SK-N-SH treated with all-trans-retinoic acid at 6 μM for 48 hours (cell line): ENCODE results near the gene SH2D3A.
"Not testable (repeated sequence)": the region's sequence is repeated elsewhere in the genome, so short reads cannot be mapped to it uniquely, and the experiment has no call there.

Experiments
- ARNTL ChIP-seq: fragments of 450-650 bp; formaldehyde crosslinking; IDR thresholded peaks from 2 replicates; pipeline ENCODE4 v1.5.0; 2020; ENCODE audit warnings: low read depth, mild to moderate bottlenecking, moderate library complexity, borderline replicate concordance
- CSDC2 ChIP-seq: fragments of 250-450 bp; sonication (Bioruptor Pico); IDR thresholded peaks from 2 replicates; pipeline ENCODE4 v1.5.0; 2020; ENCODE audit warnings: mild to moderate bottlenecking, moderate library complexity
- ESRRG ChIP-seq: fragments of 250-450 bp; sonication (Bioruptor Pico); IDR thresholded peaks from 2 replicates; pipeline ENCODE4 v1.6.1; 2021; ENCODE audit warnings: mild to moderate bottlenecking
- RARB ChIP-seq: fragments of 250-450 bp; sonication (Bioruptor Pico); IDR thresholded peaks from 2 replicates; pipeline ENCODE4 v1.8.0; 2021; ENCODE audit warnings: mild to moderate bottlenecking, moderate library complexity
- SNAI2 ChIP-seq: fragments of 250-450 bp; sonication (Bioruptor Pico); IDR thresholded peaks from 2 replicates; pipeline ENCODE4 v1.5.0; 2020; ENCODE audit warnings: mild to moderate bottlenecking, moderate library complexity
- TCF4 ChIP-seq: fragments of 250-450 bp; sonication (Bioruptor Pico); IDR thresholded peaks from 2 replicates; pipeline ENCODE4 v1.8.0; 2021; ENCODE audit warnings: mild to moderate bottlenecking, moderate library complexity, borderline replicate concordance
- ZNF565 ChIP-seq: fragments of 450-650 bp; formaldehyde crosslinking; conservative IDR thresholded peaks from 2 replicates; pipeline ENCODE4 v1.5.0; 2020; ENCODE audit warnings: low read depth, mild to moderate bottlenecking, moderate library complexity
- ZNF70 ChIP-seq: fragments of 450-650 bp; formaldehyde crosslinking; IDR thresholded peaks from 2 replicates; pipeline ENCODE4 v1.5.0; 2020; ENCODE audit warnings: mild to moderate bottlenecking, moderate library complexity
- ZNF8 ChIP-seq: fragments of 450-650 bp; formaldehyde crosslinking; IDR thresholded peaks from 2 replicates; pipeline ENCODE4 v1.5.0; 2020; ENCODE audit warnings: mild to moderate bottlenecking, moderate library complexity
- TF ChIP-seq, protein P1 (sequence below): fragments of 250-450 bp; sonication (Bioruptor Pico); IDR thresholded peaks from 2 replicates; pipeline ENCODE4 v1.8.0; 2020; ENCODE audit warnings: mild to moderate bottlenecking, moderate library complexity, borderline replicate concordance
- TF ChIP-seq, protein P2 (sequence below): fragments of 250-450 bp; sonication (Bioruptor Pico); IDR thresholded peaks from 2 replicates; pipeline ENCODE4 v1.5.1; 2021; ENCODE audit warnings: mild to moderate bottlenecking, moderate library complexity

DNA sequence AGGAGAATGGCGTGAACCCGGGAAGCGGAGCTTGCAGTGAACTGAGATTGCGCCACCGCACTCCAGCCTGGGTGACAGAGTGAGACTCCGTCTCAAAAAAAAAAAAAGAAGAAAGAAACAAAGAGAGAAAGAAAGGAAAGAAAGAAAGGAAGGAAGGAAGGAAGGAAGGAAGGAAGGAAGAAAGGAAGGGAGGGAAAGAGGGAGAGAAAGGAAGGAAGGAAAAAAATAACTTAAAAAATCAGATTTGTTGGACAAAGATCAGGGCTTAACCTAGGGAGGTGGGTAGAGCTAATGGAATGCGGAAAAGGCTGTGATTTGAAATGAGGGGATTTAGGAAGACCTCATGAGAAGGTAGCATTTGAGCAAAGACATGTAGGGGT, 4.4 kb upstream of the SH2D3A start:
- TF ChIP-seq ESRRG; ZNF8 (CRISPR knock-in tag); ARNTL (CRISPR knock-in tag); CSDC2 (CRISPR knock-in tag); TCF4 (CRISPR knock-in tag); RARB (CRISPR knock-in tag); SNAI2; ZNF70 (CRISPR knock-in tag); ZNF565 (CRISPR knock-in tag): not testable (repeated sequence)
- TF ChIP-seq, protein P1, sequence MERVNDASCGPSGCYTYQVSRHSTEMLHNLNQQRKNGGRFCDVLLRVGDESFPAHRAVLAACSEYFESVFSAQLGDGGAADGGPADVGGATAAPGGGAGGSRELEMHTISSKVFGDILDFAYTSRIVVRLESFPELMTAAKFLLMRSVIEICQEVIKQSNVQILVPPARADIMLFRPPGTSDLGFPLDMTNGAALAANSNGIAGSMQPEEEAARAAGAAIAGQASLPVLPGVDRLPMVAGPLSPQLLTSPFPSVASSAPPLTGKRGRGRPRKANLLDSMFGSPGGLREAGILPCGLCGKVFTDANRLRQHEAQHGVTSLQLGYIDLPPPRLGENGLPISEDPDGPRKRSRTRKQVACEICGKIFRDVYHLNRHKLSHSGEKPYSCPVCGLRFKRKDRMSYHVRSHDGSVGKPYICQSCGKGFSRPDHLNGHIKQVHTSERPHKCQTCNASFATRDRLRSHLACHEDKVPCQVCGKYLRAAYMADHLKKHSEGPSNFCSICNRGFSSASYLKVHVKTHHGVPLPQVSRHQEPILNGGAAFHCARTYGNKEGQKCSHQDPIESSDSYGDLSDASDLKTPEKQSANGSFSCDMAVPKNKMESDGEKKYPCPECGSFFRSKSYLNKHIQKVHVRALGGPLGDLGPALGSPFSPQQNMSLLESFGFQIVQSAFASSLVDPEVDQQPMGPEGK (CRISPR knock-in tag): not testable (repeated sequence)
- TF ChIP-seq, protein P2, sequence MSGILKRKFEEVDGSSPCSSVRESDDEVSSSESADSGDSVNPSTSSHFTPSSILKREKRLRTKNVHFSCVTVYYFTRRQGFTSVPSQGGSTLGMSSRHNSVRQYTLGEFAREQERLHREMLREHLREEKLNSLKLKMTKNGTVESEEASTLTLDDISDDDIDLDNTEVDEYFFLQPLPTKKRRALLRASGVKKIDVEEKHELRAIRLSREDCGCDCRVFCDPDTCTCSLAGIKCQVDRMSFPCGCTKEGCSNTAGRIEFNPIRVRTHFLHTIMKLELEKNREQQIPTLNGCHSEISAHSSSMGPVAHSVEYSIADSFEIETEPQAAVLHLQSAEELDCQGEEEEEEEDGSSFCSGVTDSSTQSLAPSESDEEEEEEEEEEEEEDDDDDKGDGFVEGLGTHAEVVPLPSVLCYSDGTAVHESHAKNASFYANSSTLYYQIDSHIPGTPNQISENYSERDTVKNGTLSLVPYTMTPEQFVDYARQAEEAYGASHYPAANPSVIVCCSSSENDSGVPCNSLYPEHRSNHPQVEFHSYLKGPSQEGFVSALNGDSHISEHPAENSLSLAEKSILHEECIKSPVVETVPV: not testable (repeated sequence)
